Activated CD8-positive, alpha-beta memory T cell treated with anti-CD3 and anti-CD28 coated beads, Interleukin-2, amount 50 U/mL, for 1 hour (primary cell): ENCODE results near the gene TMIGD3.
A peak's percentile ranks its signal among the peaks of the same experiment; 100 is the strongest.

Source experiments
- DNase-seq: peaks from one replicate; pipeline ENCODE4 v3.0.0-alpha.2; 2020; ENCODE audit errors: extremely low read depth

TMIGD3 gene

GRCh38 chr1:111507411-111508201 is 4.2 kb upstream of the TMIGD3 start:
- DNase-seq: peak; percentile 25

- no peak for DNase-seq
Observed at GRCh38 chr1:111506561-111506960, 3.1 kb upstream of the TMIGD3 start.

GRCh38 chr1:111505641-111506119 is 2.2 kb upstream of the TMIGD3 start:
- DNase-seq: no peak

GRCh38 chr1:111504097-111504496 is 664 bp upstream of the TMIGD3 start:
- DNase-seq: no peak

- no peak for DNase-seq
Observed at GRCh38 chr1:111501645-111502044, 1.8 kb downstream of the TMIGD3 start.

- no peak for DNase-seq
Observed at GRCh38 chr1:111499026-111499785, 4.2 kb downstream of the TMIGD3 start.

- no peak for DNase-seq
Observed at GRCh38 chr1:111497592-111497991, 5.8 kb downstream of the TMIGD3 start.

GRCh38 chr1:111496398-111496797 is 7.0 kb downstream of the TMIGD3 start:
- DNase-seq: no peak

GRCh38 chr1:111491070-111491469 is 12.4 kb downstream of the TMIGD3 start:
- no peak for DNase-seq

GRCh38 chr1:111490220-111490619 is 13.2 kb downstream of the TMIGD3 start:
- DNase-seq: no peak

- DNase-seq: no peak
Observed at GRCh38 chr1:111489604-111490003, 13.8 kb downstream of the TMIGD3 start.

GRCh38 chr1:111488669-111489068 is 14.8 kb downstream of the TMIGD3 start:
- no peak for DNase-seq

- DNase-seq: no peak
Observed at GRCh38 chr1:111487133-111487532, 16.3 kb downstream of the TMIGD3 start.

- no peak for DNase-seq
Observed at GRCh38 chr1:111486431-111486830, 17.0 kb downstream of the TMIGD3 start.

- no peak for DNase-seq
Observed at GRCh38 chr1:111484391-111485026, 18.9 kb downstream of the TMIGD3 start.

GRCh38 chr1:111483876-111484275 is 19.6 kb downstream of the TMIGD3 start:
- no peak for DNase-seq

- no peak for DNase-seq
Observed at GRCh38 chr1:111483166-111483565, 20.3 kb downstream of the TMIGD3 start.

GRCh38 chr1:111481387-111482221 is 21.8 kb downstream of the TMIGD3 start:
- DNase-seq: no peak

- no peak for DNase-seq
Observed at GRCh38 chr1:111480674-111481073, 22.8 kb downstream of the TMIGD3 start.

- DNase-seq: no peak
Observed at GRCh38 chr1:111476761-111477309, 26.6 kb downstream of the TMIGD3 start.

- no peak for DNase-seq
Observed at GRCh38 chr1:111476214-111476613, 27.2 kb downstream of the TMIGD3 start.
